Body of pancreas (tissue), 4 donors: ENCODE measurements around the gene GTPBP2. TPM values are rescaled to one million over a fixed set of nuclear protein-coding genes. Genes with fewer than 3 reads are reported as not detected.
A peak's percentile ranks its signal among the peaks of the same experiment; 100 is the strongest.

Experiments used
- ATAC-seq: fragments of 150-250 bp; one replicate; pipeline ENCODE4 v1.9.1; 2016
- DNase-seq, 4 donors: peaks; one replicate each; pipeline ENCODE4 v3.0.0-alpha.2; 2019
- H3K27ac ChIP-seq, 4 donors: fragments of 200-600 bp; sonication (generic); 1 replicate in 3 of 4; 2 replicates in 1 of 4; pipeline versions ENCODE4 v1.5.1 to v1.6.1; 2016 to 2019; ENCODE audit warnings: mild to moderate bottlenecking in 1 of 4, mixed read lengths in 1 of 4, moderate library complexity in 1 of 4
- H3K27me3 ChIP-seq, 2 donors: fragments of 200-600 bp; sonication (generic); one replicate each; pipeline ENCODE4 v1.6.0; 2016; ENCODE audit warnings: mild to moderate bottlenecking in 1 of 2
- H3K36me3 ChIP-seq, 2 donors: fragments of 200-600 bp; sonication (generic); replicated peaks in 1 of 2; 2 replicates each; pipeline ENCODE4 v1.5.1; 2016; ENCODE audit warnings: low read depth in 2 of 2; ENCODE audit not compliant: insufficient read depth in 1 of 2
- H3K4me1 ChIP-seq: fragments of 200-600 bp; sonication (generic); one replicate; pipeline ENCODE4 v1.6.0; 2016
- H3K4me3 ChIP-seq, 2 donors: fragments of 200-600 bp; sonication (generic); 1 replicate in 1 of 2; 2 replicates in 1 of 2; pipeline ENCODE4 v1.5.1; 2016 to 2019
- H3K9me3 ChIP-seq, 3 donors: fragments of 200-600 bp; sonication (generic); 1 replicate in 2 of 3; 2 replicates in 1 of 3; pipeline ENCODE4 v1.5.1; 2016
- CTCF ChIP-seq, 7 experiments: fragments of 450-650 bp in 4 of 7; fragments of 200-600 bp in 3 of 7; sonication (generic) in 3 of 7; IDR thresholded peaks; one replicate each; pipeline ENCODE4 v1.5.1; 2016 to 2019; ENCODE audit warnings: antibody characterized with exemption in 7 of 7
- POLR2A ChIP-seq, 3 donors: fragments of 450-650 bp; IDR thresholded peaks; one replicate each; pipeline ENCODE4 v1.6.1; 2016; ENCODE audit warnings: antibody characterized with exemption in 3 of 3, mild to moderate bottlenecking in 2 of 3
- WGBS, 2 donors: methylation state at CpG; one replicate each; pipeline ENCODE4 v1.1.5; 2017; 5-methylcytosine and 5-hydroxymethylcytosine counted together
- intact Hi-C: fragments of 100-400 bp; cut with DNase I; formaldehyde crosslinking; loops from one replicate; pipeline ENCODE4 v1.15.1; 2023
- total RNA-seq, 2 donors: library from RNA; depleted of rRNA; stranded (reverse); fragments of >200 nt; gene quantifications; one replicate each; pipeline ENCODE4 v1.1.0, GENCODE V29; 2016

GTPBP2 gene
- total RNA-seq, 2 donors from 2014 or later = 32.9 to 55.0 TPM

GRCh38 chr6:43674921-43675320, 45.9 kb upstream of the GTPBP2 start:
- 91 to 97% methylated on average over 4 to 8 of the region's 8 CpGs for WGBS, 2 donors
- ATAC-seq (no peak), DNase-seq (no peak)
- intact Hi-C loops = no loop called here
- Histone ChIP-seq H3K9me3 (no peaks in the 10 kb centered on the region), H3K27me3 (no peaks in the 10 kb centered on the region), H3K36me3 (peaks cover 0 to 29% of the 10 kb centered on the region in 2 donors), H3K27ac (no peak overlapping the region), H3K4me1 (peaks cover 29% of the 10 kb centered on the region), H3K4me3 (no peak overlapping the region)
- TF ChIP-seq CTCF (IDR thresholded peaks at IDR 0.05) = no peak
- no peak for TF ChIP-seq POLR2A (IDR thresholded peaks at IDR 0.05)

GRCh38 chr6:43674291-43674690, 45.2 kb upstream of the GTPBP2 start:
- H3K4me3 ChIP-seq = no peak overlapping the region
- TF ChIP-seq CTCF (IDR thresholded peaks at IDR 0.05) (no peak), POLR2A (IDR thresholded peaks at IDR 0.05) (no peak)
- H3K36me3 ChIP-seq = peaks cover 0 to 29% of the 10 kb centered on the region in 2 donors
- no peak for ATAC-seq
- H3K9me3 ChIP-seq = no peaks in the 10 kb centered on the region
- no peak for DNase-seq
- no peak overlapping the region for H3K27ac ChIP-seq
- intact Hi-C loops = no loop called here
- H3K4me1 ChIP-seq = peaks cover 29% of the 10 kb centered on the region
- no peaks in the 10 kb centered on the region for H3K27me3 ChIP-seq
- 79 to 83% methylated on average over 2 of the region's 2 CpGs for WGBS, 2 donors

GRCh38 chr6:43673444-43674084, 44.5 kb upstream of the GTPBP2 start:
- WGBS, 2 donors = 66% methylated on average over 6 to 15 of the region's 15 CpGs
- Histone ChIP-seq H3K27ac (peak overlapping the region in 3 of 4 donors; percentile 2 to 52 (median 40)), H3K4me1 (peaks cover 31% of the 10 kb centered on the region), H3K36me3 (peaks cover 0 to 29% of the 10 kb centered on the region in 2 donors), H3K27me3 (no peaks in the 10 kb centered on the region), H3K4me3 (no peak overlapping the region), H3K9me3 (no peaks in the 10 kb centered on the region)
- intact Hi-C loops = no loop called here
- no peak for TF ChIP-seq POLR2A (IDR thresholded peaks at IDR 0.05)
- TF ChIP-seq CTCF (IDR thresholded peaks at IDR 0.05) = no peak
- DNase-seq = peak; percentile 64 to 89 (median 78)
- ATAC-seq = peak; percentile 60

- Histone ChIP-seq H3K4me1 (peaks cover 47% of the 10 kb centered on the region), H3K9me3 (no peaks in the 10 kb centered on the region), H3K27me3 (no peaks in the 10 kb centered on the region), H3K27ac (peak overlapping the region in 3 of 4 donors; percentile 11 to 52 (median 40)), H3K36me3 (peaks cover 0 to 20% of the 10 kb centered on the region in 2 donors), H3K4me3 (no peak overlapping the region)
- peak in 1 of 4 donors; percentile 26 for DNase-seq
- 65 to 77% methylated on average over 9 to 16 of the region's 16 CpGs for WGBS, 2 donors
- intact Hi-C loops = no loop called here
- no peak for ATAC-seq
- TF ChIP-seq POLR2A (IDR thresholded peaks at IDR 0.05) = no peak
- no peak for TF ChIP-seq CTCF (IDR thresholded peaks at IDR 0.05)
Measured at GRCh38 chr6:43671801-43672690, 43.0 kb upstream of the GTPBP2 start.
